Progenitor cell of endocrine pancreas (in vitro differentiated cells): Measurements from ENCODE around the gene CEND1. TPM values are rescaled to one million over a fixed set of nuclear protein-coding genes. Genes with fewer than 3 reads are reported as not detected.

Experiments used
- DNase-seq: peaks from one replicate; pipeline ENCODE4 v3.0.0; 2021; ENCODE audit warnings: low spot score; ENCODE audit not compliant: unreplicated experiment
- H3K27ac Mint-ChIP-seq: 2 replicates; pipeline ENCODE4 v1.8.0; 2021; ENCODE audit warnings: mild to moderate bottlenecking, moderate library complexity, mixed read lengths
- H3K27me3 Mint-ChIP-seq: 2 replicates; pipeline ENCODE4 v1.8.0; 2021; ENCODE audit warnings: mixed read lengths
- H3K36me3 Mint-ChIP-seq: 2 replicates; pipeline ENCODE4 v1.8.0; 2022; ENCODE audit warnings: mixed read lengths; ENCODE audit not compliant: insufficient read depth
- H3K4me1 Mint-ChIP-seq: 2 replicates; pipeline ENCODE4 v1.8.0; 2021; ENCODE audit warnings: low read depth, mixed read lengths
- H3K4me3 Mint-ChIP-seq: 2 replicates; pipeline ENCODE4 v1.8.0; 2021; ENCODE audit warnings: low read depth, mild to moderate bottlenecking, moderate library complexity, mixed read lengths
- H3K9me3 Mint-ChIP-seq: 2 replicates; pipeline ENCODE4 v1.8.0; 2021; ENCODE audit warnings: low read depth, mixed read lengths
- CTCF ChIP-seq: fragments of 200-600 bp; sonication (generic); IDR thresholded peaks from one replicate; pipeline ENCODE4 v1.5.0; 2021; ENCODE audit warnings: antibody characterized with exemption, mild to moderate bottlenecking; ENCODE audit not compliant: unreplicated experiment
- total RNA-seq: library from RNA; stranded (reverse); gene quantifications from 2 replicates; pipeline ENCODE4 v1.2.1, GENCODE V29; 2021

The CEND1 gene
- total RNA-seq, 1 donor from 2014 or later: not detected

GRCh38 chr11:821512-822371, 31.9 kb upstream of the CEND1 start:
- Mint-ChIP-seq H3K4me3 (peak overlapping the region; percentile 26), H3K27me3 (no peaks in the 10 kb centered on the region), H3K9me3 (no peaks in the 10 kb centered on the region), H3K36me3 (peaks cover 2% of the 10 kb centered on the region), H3K27ac (no peak overlapping the region), H3K4me1 (peaks cover 6% of the 10 kb centered on the region)
- DNase-seq: no peak
- no peak for TF ChIP-seq CTCF

GRCh38 chr11:820655-821511, 31.0 kb upstream of the CEND1 start:
- Mint-ChIP-seq H3K4me3 (peak overlapping the region; percentile 77), H3K36me3 (peaks cover 4% of the 10 kb centered on the region), H3K9me3 (no peaks in the 10 kb centered on the region), H3K27ac (no peak overlapping the region), H3K4me1 (peaks cover 5% of the 10 kb centered on the region), H3K27me3 (no peaks in the 10 kb centered on the region)
- no peak for DNase-seq
- TF ChIP-seq CTCF: no peak

- H3K27ac Mint-ChIP-seq: peak overlapping the region; percentile 78
- peaks cover 4% of the 10 kb centered on the region for H3K36me3 Mint-ChIP-seq
Observed at GRCh38 chr11:819943-820649, 30.2 kb upstream of the CEND1 start.

GRCh38 chr11:819129-819931, 29.4 kb upstream of the CEND1 start:
- Mint-ChIP-seq H3K9me3 (no peaks in the 10 kb centered on the region), H3K4me1 (peaks cover 2% of the 10 kb centered on the region), H3K36me3 (peaks cover 2% of the 10 kb centered on the region), H3K27ac (no peak overlapping the region), H3K4me3 (peak overlapping the region; percentile 77), H3K27me3 (no peaks in the 10 kb centered on the region)
- TF ChIP-seq CTCF: peak; percentile 26
- peak; percentile 83 for DNase-seq

More at GRCh38 chr11:819943-820649, 30.2 kb upstream of the CEND1 start:
- Mint-ChIP-seq H3K9me3 (no peaks in the 10 kb centered on the region), H3K4me3 (peak overlapping the region; percentile 77), H3K4me1 (peaks cover 4% of the 10 kb centered on the region), H3K27me3 (no peaks in the 10 kb centered on the region)
- DNase-seq: peak; percentile 60
- TF ChIP-seq CTCF: no peak
